HepG2 (cell line): ENCODE results near the gene IGF2BP1. TPM values are rescaled to one million over a fixed set of nuclear protein-coding genes. Genes with fewer than 3 reads are reported as not detected.

Experiments
- ASH2L ChIP-seq: fragments of 300-600, 200-600 bp; sonication (generic); IDR thresholded peaks from 2 replicates; pipeline ENCODE4 v1.7.0; 2017; ENCODE audit warnings: low read depth, mild to moderate bottlenecking, moderate library complexity, mixed read lengths, low read length; ENCODE audit not compliant: insufficient read length
- HHEX ChIP-seq: IDR thresholded peaks from 2 replicates; pipeline ENCODE4 v1.6.1; 2016; ENCODE audit warnings: control low read depth
- MYC ChIP-seq: sonication (generic); formaldehyde crosslinking; IDR thresholded peaks from 2 replicates; pipeline ENCODE4 v1.9.0; 2021; ENCODE audit warnings: missing genetic modification reagents, borderline replicate concordance
- RBM22 ChIP-seq: fragments of 200-400 bp; formaldehyde crosslinking; optimal IDR thresholded peaks from 2 replicates; pipeline ENCODE3; 2017; ENCODE audit warnings: mild to moderate bottlenecking, low read length, moderate library complexity
- REXO4 ChIP-seq: sonication (generic); formaldehyde crosslinking; IDR thresholded peaks from 2 replicates; pipeline ENCODE4 v1.8.0; 2022; ENCODE audit warnings: missing genetic modification reagents, mild to moderate bottlenecking, borderline replicate concordance
- TGIF2 ChIP-seq: IDR thresholded peaks from 2 replicates; pipeline ENCODE4 v1.6.1; 2016; ENCODE audit warnings: control low read depth, missing compliant biosample characterization
- ZC3H13 ChIP-seq: sonication (generic); formaldehyde crosslinking; IDR thresholded peaks from 2 replicates; pipeline ENCODE4 v1.8.1; 2023; ENCODE audit warnings: mild to moderate bottlenecking, missing genetic modification reagents, moderate library complexity
- ZFAT ChIP-seq: sonication (generic); formaldehyde crosslinking; conservative IDR thresholded peaks from 2 replicates; pipeline ENCODE4 v1.8.1; 2023; ENCODE audit warnings: missing genetic modification reagents, inconsistent platforms
- ZNF674 ChIP-seq: sonication (generic); formaldehyde crosslinking; IDR thresholded peaks from 2 replicates; pipeline ENCODE4 v1.5.0; 2020; ENCODE audit warnings: low read depth, mild to moderate bottlenecking, missing genetic modification reagents
- polyA plus RNA-seq, 8 experiments: library from polyadenylated mRNA; depleted of rRNA in 3 of 8; stranded (reverse) in 7 of 8; unstranded in 1 of 8; fragments of >200 nt; fragmentation: Illumina TruSeq in 4 of 8; extraction: Trizol in 4 of 8; gene quantifications; 2 replicates each; pipeline versions ENCODE4 v1.2.1 to v1.2.3, GENCODE V29; 2011 to 2016; ENCODE audit warnings: low read depth in 4 of 8, missing spikeins in 1 of 8, mixed read lengths in 1 of 8; ENCODE audit not compliant: insufficient read depth in 1 of 8
- total RNA-seq, 5 experiments: library from RNA; depleted of rRNA; stranded (reverse); fragments of >200 nt; fragmentation: Illumina TruSeq; extraction: Trizol; gene quantifications; 2 replicates each; pipeline ENCODE4 v1.2.3, GENCODE V29; 2016; ENCODE audit warnings: low read depth in 1 of 5
- TF ChIP-seq, protein P1 (sequence below): sonication (generic); formaldehyde crosslinking; IDR thresholded peaks from 2 replicates; pipeline ENCODE4 v1.4.0; 2020; ENCODE audit warnings: missing genetic modification reagents
- TF ChIP-seq, protein P2 (sequence below): IDR thresholded peaks from 2 replicates; pipeline ENCODE4 v1.6.1; 2016; ENCODE audit warnings: low read depth
- TF ChIP-seq, protein P3 (sequence below): IDR thresholded peaks from 2 replicates; pipeline ENCODE4 v1.6.1; 2012; ENCODE audit warnings: inconsistent platforms
- TF ChIP-seq, protein P4 (sequence below): sonication (generic); formaldehyde crosslinking; IDR thresholded peaks from 2 replicates; pipeline ENCODE4 v1.5.0; 2020; ENCODE audit warnings: missing genetic modification reagents, mild to moderate bottlenecking, borderline replicate concordance
- TF ChIP-seq, protein P5 (sequence below): sonication (generic); formaldehyde crosslinking; IDR thresholded peaks from 2 replicates; pipeline ENCODE4 v1.4.0; 2020; ENCODE audit warnings: low read depth, mild to moderate bottlenecking, missing genetic modification reagents
- TF ChIP-seq, protein P6 (sequence below): sonication (generic); formaldehyde crosslinking; IDR thresholded peaks from 2 replicates; pipeline ENCODE4 v1.4.0; 2020; ENCODE audit warnings: missing genetic modification reagents

IGF2BP1 gene
- total and polyA plus RNA-seq, 2 of the 13 experiments (the other 11 are each of a cell fraction or from before 2014, with no cell fraction given): 29.7 to 75.1 TPM

DNA sequence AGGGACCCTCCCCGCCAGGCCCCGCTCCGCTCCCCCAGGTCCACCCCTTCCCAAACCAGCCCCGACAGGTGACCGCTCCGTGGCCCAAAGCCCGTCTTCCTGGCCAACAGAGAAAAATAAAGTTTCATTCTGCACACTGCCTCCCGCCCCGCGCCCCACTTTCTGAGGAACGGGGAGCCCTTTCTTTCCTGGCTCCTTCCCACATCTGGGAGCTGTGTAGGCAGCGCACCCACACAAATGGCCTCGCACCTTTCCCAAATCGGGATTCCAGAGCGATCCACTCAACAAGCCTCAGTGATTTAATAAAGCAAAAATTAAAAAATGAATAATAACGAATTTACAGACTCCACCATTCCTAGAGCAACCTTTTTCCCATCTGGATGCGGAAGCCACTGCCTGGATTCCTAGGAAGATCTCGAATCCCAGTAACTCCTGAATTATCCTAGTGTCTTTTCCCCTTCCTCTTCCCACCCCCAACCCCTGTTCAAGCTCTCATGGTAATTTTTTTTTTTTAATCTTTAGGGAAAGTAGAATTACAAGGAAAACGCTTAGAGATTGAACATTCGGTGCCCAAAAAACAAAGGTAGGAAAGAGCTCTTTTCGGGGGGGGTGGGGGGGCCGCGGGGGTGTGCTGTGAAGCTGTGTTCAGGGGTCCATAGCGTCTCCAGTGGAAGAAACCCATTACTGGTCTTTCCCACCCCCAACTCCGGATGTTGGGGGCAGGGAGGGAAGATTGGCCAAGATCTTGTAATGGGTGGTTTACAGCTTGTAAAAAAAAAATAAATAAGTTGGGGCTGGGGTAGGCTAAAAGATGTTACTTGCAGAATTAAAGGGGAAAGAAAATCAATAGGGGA lies 1.6 kb downstream of the IGF2BP1 start (continued):
- TF ChIP-seq, protein P1, sequence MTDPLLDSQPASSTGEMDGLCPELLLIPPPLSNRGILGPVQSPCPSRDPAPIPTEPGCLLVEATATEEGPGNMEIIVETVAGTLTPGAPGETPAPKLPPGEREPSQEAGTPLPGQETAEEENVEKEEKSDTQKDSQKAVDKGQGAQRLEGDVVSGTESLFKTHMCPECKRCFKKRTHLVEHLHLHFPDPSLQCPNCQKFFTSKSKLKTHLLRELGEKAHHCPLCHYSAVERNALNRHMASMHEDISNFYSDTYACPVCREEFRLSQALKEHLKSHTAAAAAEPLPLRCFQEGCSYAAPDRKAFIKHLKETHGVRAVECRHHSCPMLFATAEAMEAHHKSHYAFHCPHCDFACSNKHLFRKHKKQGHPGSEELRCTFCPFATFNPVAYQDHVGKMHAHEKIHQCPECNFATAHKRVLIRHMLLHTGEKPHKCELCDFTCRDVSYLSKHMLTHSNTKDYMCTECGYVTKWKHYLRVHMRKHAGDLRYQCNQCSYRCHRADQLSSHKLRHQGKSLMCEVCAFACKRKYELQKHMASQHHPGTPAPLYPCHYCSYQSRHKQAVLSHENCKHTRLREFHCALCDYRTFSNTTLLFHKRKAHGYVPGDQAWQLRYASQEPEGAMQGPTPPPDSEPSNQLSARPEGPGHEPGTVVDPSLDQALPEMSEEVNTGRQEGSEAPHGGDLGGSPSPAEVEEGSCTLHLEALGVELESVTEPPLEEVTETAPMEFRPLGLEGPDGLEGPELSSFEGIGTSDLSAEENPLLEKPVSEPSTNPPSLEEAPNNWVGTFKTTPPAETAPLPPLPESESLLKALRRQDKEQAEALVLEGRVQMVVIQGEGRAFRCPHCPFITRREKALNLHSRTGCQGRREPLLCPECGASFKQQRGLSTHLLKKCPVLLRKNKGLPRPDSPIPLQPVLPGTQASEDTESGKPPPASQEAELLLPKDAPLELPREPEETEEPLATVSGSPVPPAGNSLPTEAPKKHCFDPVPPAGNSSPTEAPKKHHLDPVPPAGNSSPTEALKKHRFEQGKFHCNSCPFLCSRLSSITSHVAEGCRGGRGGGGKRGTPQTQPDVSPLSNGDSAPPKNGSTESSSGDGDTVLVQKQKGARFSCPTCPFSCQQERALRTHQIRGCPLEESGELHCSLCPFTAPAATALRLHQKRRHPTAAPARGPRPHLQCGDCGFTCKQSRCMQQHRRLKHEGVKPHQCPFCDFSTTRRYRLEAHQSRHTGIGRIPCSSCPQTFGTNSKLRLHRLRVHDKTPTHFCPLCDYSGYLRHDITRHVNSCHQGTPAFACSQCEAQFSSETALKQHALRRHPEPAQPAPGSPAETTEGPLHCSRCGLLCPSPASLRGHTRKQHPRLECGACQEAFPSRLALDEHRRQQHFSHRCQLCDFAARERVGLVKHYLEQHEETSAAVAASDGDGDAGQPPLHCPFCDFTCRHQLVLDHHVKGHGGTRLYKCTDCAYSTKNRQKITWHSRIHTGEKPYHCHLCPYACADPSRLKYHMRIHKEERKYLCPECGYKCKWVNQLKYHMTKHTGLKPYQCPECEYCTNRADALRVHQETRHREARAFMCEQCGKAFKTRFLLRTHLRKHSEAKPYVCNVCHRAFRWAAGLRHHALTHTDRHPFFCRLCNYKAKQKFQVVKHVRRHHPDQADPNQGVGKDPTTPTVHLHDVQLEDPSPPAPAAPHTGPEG (CRISPR knock-in tag): no peak
- peak; percentile 19 for TF ChIP-seq ASH2L
- TF ChIP-seq, protein P2, sequence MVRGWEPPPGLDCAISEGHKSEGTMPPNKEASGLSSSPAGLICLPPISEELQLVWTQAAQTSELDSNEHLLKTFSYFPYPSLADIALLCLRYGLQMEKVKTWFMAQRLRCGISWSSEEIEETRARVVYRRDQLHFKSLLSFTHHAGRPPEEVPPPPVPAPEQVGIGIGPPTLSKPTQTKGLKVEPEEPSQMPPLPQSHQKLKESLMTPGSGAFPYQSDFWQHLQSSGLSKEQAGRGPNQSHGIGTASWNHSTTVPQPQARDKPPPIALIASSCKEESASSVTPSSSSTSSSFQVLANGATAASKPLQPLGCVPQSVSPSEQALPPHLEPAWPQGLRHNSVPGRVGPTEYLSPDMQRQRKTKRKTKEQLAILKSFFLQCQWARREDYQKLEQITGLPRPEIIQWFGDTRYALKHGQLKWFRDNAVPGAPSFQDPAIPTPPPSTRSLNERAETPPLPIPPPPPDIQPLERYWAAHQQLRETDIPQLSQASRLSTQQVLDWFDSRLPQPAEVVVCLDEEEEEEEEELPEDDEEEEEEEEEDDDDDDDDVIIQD (CRISPR knock-in tag): no peak
- TF ChIP-seq ZFAT: no peak
- TF ChIP-seq RBM22: no peak
- TF ChIP-seq HHEX (CRISPR knock-in tag): no peak
- TF ChIP-seq, protein P3, sequence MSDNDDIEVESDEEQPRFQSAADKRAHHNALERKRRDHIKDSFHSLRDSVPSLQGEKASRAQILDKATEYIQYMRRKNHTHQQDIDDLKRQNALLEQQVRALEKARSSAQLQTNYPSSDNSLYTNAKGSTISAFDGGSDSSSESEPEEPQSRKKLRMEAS: no peak
- peak; percentile 12; the same call in 1 of the 2 replicates for TF ChIP-seq MYC (CRISPR knock-in tag)
- TF ChIP-seq, protein P4, sequence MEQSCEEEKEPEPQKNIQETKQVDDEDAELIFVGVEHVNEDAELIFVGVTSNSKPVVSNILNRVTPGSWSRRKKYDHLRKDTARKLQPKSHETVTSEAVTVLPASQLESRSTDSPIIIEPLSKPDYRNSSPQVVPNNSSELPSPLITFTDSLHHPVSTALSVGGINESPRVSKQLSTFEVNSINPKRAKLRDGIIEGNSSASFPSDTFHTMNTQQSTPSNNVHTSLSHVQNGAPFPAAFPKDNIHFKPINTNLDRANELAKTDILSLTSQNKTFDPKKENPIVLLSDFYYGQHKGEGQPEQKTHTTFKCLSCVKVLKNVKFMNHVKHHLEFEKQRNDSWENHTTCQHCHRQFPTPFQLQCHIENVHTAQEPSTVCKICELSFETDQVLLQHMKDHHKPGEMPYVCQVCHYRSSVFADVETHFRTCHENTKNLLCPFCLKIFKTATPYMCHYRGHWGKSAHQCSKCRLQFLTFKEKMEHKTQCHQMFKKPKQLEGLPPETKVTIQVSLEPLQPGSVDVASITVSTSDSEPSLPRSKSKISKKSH (CRISPR knock-in tag): no peak
- no peak for TF ChIP-seq ZNF674 (CRISPR knock-in tag)
- TF ChIP-seq TGIF2 (CRISPR knock-in tag): peak; percentile 58; the same call in 1 of the 2 replicates
- no peak for TF ChIP-seq ZC3H13
- TF ChIP-seq, protein P5, sequence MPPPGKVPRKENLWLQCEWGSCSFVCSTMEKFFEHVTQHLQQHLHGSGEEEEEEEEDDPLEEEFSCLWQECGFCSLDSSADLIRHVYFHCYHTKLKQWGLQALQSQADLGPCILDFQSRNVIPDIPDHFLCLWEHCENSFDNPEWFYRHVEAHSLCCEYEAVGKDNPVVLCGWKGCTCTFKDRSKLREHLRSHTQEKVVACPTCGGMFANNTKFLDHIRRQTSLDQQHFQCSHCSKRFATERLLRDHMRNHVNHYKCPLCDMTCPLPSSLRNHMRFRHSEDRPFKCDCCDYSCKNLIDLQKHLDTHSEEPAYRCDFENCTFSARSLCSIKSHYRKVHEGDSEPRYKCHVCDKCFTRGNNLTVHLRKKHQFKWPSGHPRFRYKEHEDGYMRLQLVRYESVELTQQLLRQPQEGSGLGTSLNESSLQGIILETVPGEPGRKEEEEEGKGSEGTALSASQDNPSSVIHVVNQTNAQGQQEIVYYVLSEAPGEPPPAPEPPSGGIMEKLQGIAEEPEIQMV: no peak
- TF ChIP-seq, protein P6, sequence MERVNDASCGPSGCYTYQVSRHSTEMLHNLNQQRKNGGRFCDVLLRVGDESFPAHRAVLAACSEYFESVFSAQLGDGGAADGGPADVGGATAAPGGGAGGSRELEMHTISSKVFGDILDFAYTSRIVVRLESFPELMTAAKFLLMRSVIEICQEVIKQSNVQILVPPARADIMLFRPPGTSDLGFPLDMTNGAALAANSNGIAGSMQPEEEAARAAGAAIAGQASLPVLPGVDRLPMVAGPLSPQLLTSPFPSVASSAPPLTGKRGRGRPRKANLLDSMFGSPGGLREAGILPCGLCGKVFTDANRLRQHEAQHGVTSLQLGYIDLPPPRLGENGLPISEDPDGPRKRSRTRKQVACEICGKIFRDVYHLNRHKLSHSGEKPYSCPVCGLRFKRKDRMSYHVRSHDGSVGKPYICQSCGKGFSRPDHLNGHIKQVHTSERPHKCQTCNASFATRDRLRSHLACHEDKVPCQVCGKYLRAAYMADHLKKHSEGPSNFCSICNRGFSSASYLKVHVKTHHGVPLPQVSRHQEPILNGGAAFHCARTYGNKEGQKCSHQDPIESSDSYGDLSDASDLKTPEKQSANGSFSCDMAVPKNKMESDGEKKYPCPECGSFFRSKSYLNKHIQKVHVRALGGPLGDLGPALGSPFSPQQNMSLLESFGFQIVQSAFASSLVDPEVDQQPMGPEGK: peak; percentile 99
- no peak for TF ChIP-seq REXO4
